NCI-H460 (cell line): ENCODE data around the gene ZNF236. TPM values are rescaled to one million over a fixed set of nuclear protein-coding genes. Genes with fewer than 3 reads are reported as not detected.
A peak's percentile ranks its signal among the peaks of the same experiment; 100 is the strongest.
"Not testable (repeated sequence)": the region's sequence is repeated elsewhere in the genome, so short reads cannot be mapped to it uniquely, and the experiment has no call there.

Source experiments
- DNase-seq: peaks from one replicate; pipeline ENCODE4 v3.0.0-alpha.2; 2016; ENCODE audit warnings: low read depth; ENCODE audit errors: extremely low read depth
- polyA plus RNA-seq: library from polyadenylated mRNA; depleted of rRNA; stranded (reverse); fragments of >200 nt; gene quantifications from 2 replicates; pipeline ENCODE4 v1.2.3, GENCODE V29; 2014; cell fraction: nucleus; rRNA removed
- total RNA-seq: library from RNA; depleted of rRNA; stranded (reverse); fragments of >200 nt; shearing (Covaris generic); gene quantifications from 2 replicates; pipeline ENCODE4 v1.2.3, GENCODE V29; 2014; rRNA removed

ZNF236 gene
- 4.5 and 4.7 TPM in 2 replicates for total RNA-seq
- polyA plus RNA-seq = 3.0 and 3.9 TPM in 2 replicates

- peak; percentile 56 for DNase-seq
Observed at GRCh38 chr18:76822506-76823160, at the start of gene ZNF236. Gene ZNF236 (plus strand): TSS chr18:76822557. CDS start chr18:76822608, 51 bp downstream.

GRCh38 chr18:76772665-76773064 lies 49.7 kb upstream of the ZNF236 start:
- DNase-seq = no peak

GRCh38 chr18:76777036-76777435 lies 45.3 kb upstream of the ZNF236 start:
- not testable (repeated sequence) for DNase-seq

- no peak for DNase-seq
Observed at GRCh38 chr18:76783786-76784484, 38.4 kb upstream of the ZNF236 start.

GRCh38 chr18:76785872-76786271 lies 36.5 kb upstream of the ZNF236 start:
- no peak for DNase-seq

GRCh38 chr18:76788571-76789317 lies 33.6 kb upstream of the ZNF236 start:
- DNase-seq = no peak

GRCh38 chr18:76791106-76791505 lies 31.3 kb upstream of the ZNF236 start:
- no peak for DNase-seq

GRCh38 chr18:76791642-76792041 lies 30.7 kb upstream of the ZNF236 start:
- DNase-seq = no peak

GRCh38 chr18:76794326-76794725 lies 28.0 kb upstream of the ZNF236 start:
- DNase-seq = no peak

GRCh38 chr18:76801567-76802505 lies 20.5 kb upstream of the ZNF236 start:
- DNase-seq = no peak

GRCh38 chr18:76803413-76803812 lies 18.9 kb upstream of the ZNF236 start:
- DNase-seq = no peak

GRCh38 chr18:76803814-76804213 lies 18.5 kb upstream of the ZNF236 start:
- DNase-seq = peak; percentile 61

GRCh38 chr18:76805221-76805620 lies 17.1 kb upstream of the ZNF236 start:
- no peak for DNase-seq

- no peak for DNase-seq
Observed at GRCh38 chr18:76806301-76806700, 16.1 kb upstream of the ZNF236 start.

GRCh38 chr18:76808561-76808960 lies 13.8 kb upstream of the ZNF236 start:
- DNase-seq = no peak

GRCh38 chr18:76811530-76811929 lies 10.8 kb upstream of the ZNF236 start:
- DNase-seq = not testable (repeated sequence)

GRCh38 chr18:76814256-76814655 lies 8.1 kb upstream of the ZNF236 start:
- DNase-seq = no peak

- no peak for DNase-seq
Observed at GRCh38 chr18:76816127-76816526, 6.2 kb upstream of the ZNF236 start.

GRCh38 chr18:76817888-76818611 lies 4.3 kb upstream of the ZNF236 start:
- no peak for DNase-seq
